Activated CD8-positive, alpha-beta memory T cell treated with anti-CD3 and anti-CD28 coated beads, Interleukin-2, amount 50 U/mL, for 48 hours (primary cell): ENCODE measurements around the gene LIPT2.
"Not testable (repeated sequence)": the region's sequence is repeated elsewhere in the genome, so short reads cannot be mapped to it uniquely, and the experiment has no call there.

ENCODE experiments used
- DNase-seq: peaks from one replicate; pipeline ENCODE4 v3.0.0-alpha.2; 2020

LIPT2 gene

GRCh38 chr11:74492974-74493790, at the start of gene LIPT2:
Gene LIPT2 (minus strand): TSS chr11:74493724. CDS start chr11:74493703, 21 bp downstream.
- DNase-seq, result peak; percentile 97

- DNase-seq, result no peak
Observed at GRCh38 chr11:74541466-74541865, 47.9 kb upstream of the LIPT2 start.

- DNase-seq, result no peak
Observed at GRCh38 chr11:74540270-74540669, 46.7 kb upstream of the LIPT2 start.

GRCh38 chr11:74538680-74539079, 45.2 kb upstream of the LIPT2 start:
- no peak for DNase-seq

- no peak for DNase-seq
Observed at GRCh38 chr11:74535371-74536160, 42.0 kb upstream of the LIPT2 start.

GRCh38 chr11:74534946-74535275, 41.4 kb upstream of the LIPT2 start:
- not testable (repeated sequence) for DNase-seq

- no peak for DNase-seq
Observed at GRCh38 chr11:74534216-74534945, 40.9 kb upstream of the LIPT2 start.

- no peak for DNase-seq
Observed at GRCh38 chr11:74533421-74533820, 39.9 kb upstream of the LIPT2 start.

- DNase-seq, result no peak
Observed at GRCh38 chr11:74532501-74533246, 39.1 kb upstream of the LIPT2 start.

- DNase-seq, result no peak
Observed at GRCh38 chr11:74524978-74525377, 31.5 kb upstream of the LIPT2 start.

GRCh38 chr11:74524501-74524900, 31.0 kb upstream of the LIPT2 start:
- no peak for DNase-seq

- no peak for DNase-seq
Observed at GRCh38 chr11:74522776-74523175, 29.3 kb upstream of the LIPT2 start.

- DNase-seq, result no peak
Observed at GRCh38 chr11:74521666-74522252, 28.2 kb upstream of the LIPT2 start.

GRCh38 chr11:74520927-74521665, 27.6 kb upstream of the LIPT2 start:
- DNase-seq, result no peak

- DNase-seq, result no peak
Observed at GRCh38 chr11:74520316-74520715, 26.8 kb upstream of the LIPT2 start.

GRCh38 chr11:74519710-74520109, 26.2 kb upstream of the LIPT2 start:
- DNase-seq, result no peak

GRCh38 chr11:74517592-74517991, 24.1 kb upstream of the LIPT2 start:
- DNase-seq, result not testable (repeated sequence)

- DNase-seq, result no peak
Observed at GRCh38 chr11:74507582-74507981, 14.1 kb upstream of the LIPT2 start.

GRCh38 chr11:74506823-74507222, 13.3 kb upstream of the LIPT2 start:
- no peak for DNase-seq

GRCh38 chr11:74505911-74506310, 12.4 kb upstream of the LIPT2 start:
- DNase-seq, result no peak

- DNase-seq, result no peak
Observed at GRCh38 chr11:74504100-74504691, 10.7 kb upstream of the LIPT2 start.
